SU-DHL-6 (cell line): ENCODE data around the gene PTPN13.

Source experiments
- H2AFZ ChIP-seq: fragments of 200-600 bp; sonication (generic); 2 replicates; pipeline ENCODE4 v1.6.1; 2014; ENCODE audit warnings: low read depth, mild to moderate bottlenecking, moderate library complexity, mixed read lengths, antibody characterized with exemption, low read length; ENCODE audit not compliant: severe bottlenecking
- H3F3A ChIP-seq: fragments of 200-600 bp; shearing (Covaris generic); 2 replicates; pipeline ENCODE4 v1.6.0; 2016; ENCODE audit warnings: antibody characterized with exemption, mild to moderate bottlenecking; ENCODE audit not compliant: insufficient read depth
- H3K27ac ChIP-seq: fragments of 200-600 bp; sonication (generic); 2 replicates; pipeline ENCODE4 v1.5.1; 2016; ENCODE audit warnings: low read depth, mild to moderate bottlenecking, low read length, moderate library complexity, mixed read lengths
- H3K27me3 ChIP-seq: fragments of 200-600 bp; sonication (generic), shearing (Covaris generic); 2 replicates; pipeline ENCODE4 v1.6.0; 2014; ENCODE audit warnings: mild to moderate bottlenecking, low read length
- H3K36me3 ChIP-seq: fragments of 200-600 bp; sonication (generic); 2 replicates; pipeline ENCODE4 v1.6.1; 2014; ENCODE audit warnings: mild to moderate bottlenecking, low read length, mixed read lengths
- H3K4me2 ChIP-seq: fragments of 300-600, 200-600 bp; shearing (Covaris generic), sonication (generic); 2 replicates; pipeline ENCODE4 v1.6.0; 2014; ENCODE audit warnings: low read length, low read depth, mild to moderate bottlenecking; ENCODE audit not compliant: poor library complexity, severe bottlenecking
- H3K4me3 ChIP-seq: fragments of 200-600 bp; sonication (generic); 2 replicates; pipeline ENCODE4 v1.5.1; 2014; ENCODE audit warnings: antibody characterized with exemption, low read length, mild to moderate bottlenecking, mixed read lengths; ENCODE audit not compliant: insufficient read depth, poor library complexity, severe bottlenecking
- H3K79me2 ChIP-seq: fragments of 200-600 bp; sonication (generic); 2 replicates; pipeline ENCODE4 v1.6.1; 2014; ENCODE audit warnings: mild to moderate bottlenecking, low read length, moderate library complexity; ENCODE audit not compliant: insufficient read depth
- H3K9ac ChIP-seq: fragments of 200-600 bp; sonication (generic); 2 replicates; pipeline ENCODE4 v1.7.0; 2014; ENCODE audit warnings: mild to moderate bottlenecking, low read length
- H3K9me2 ChIP-seq: fragments of 200-600 bp; sonication (generic); replicated peaks from 2 replicates; pipeline ENCODE4 v1.6.1; 2014; ENCODE audit warnings: low read length; ENCODE audit not compliant: insufficient read depth
- H3K9me3 ChIP-seq: fragments of 200-600 bp; sonication (generic); 2 replicates; pipeline ENCODE4 v1.6.1; 2014; ENCODE audit warnings: low read length, mixed read lengths; ENCODE audit not compliant: insufficient read depth
- H4K20me1 ChIP-seq: fragments of 200-600 bp; sonication (generic); 2 replicates; pipeline ENCODE4 v1.6.1; 2014; ENCODE audit warnings: low read depth, mild to moderate bottlenecking, antibody characterized with exemption, low read length, moderate library complexity, mixed read lengths
- EZH2phosphoT487 ChIP-seq: fragments of 200-600 bp; sonication (generic), shearing (Covaris generic); conservative IDR thresholded peaks from 2 replicates; pipeline ENCODE4 v1.6.1; 2018; ENCODE audit warnings: mild to moderate bottlenecking, antibody characterized with exemption, low read length, moderate library complexity, mixed read lengths
- TF ChIP-seq, protein P1 (sequence below): fragments of 200-600 bp; sonication (generic); IDR thresholded peaks from one replicate; pipeline ENCODE4 v1.5.1; 2017; ENCODE audit warnings: antibody characterized with exemption, mild to moderate bottlenecking, low read length, moderate library complexity; ENCODE audit not compliant: insufficient read depth, poor library complexity, severe bottlenecking

PTPN13 gene

GRCh38 chr4:86810847-86811246 is 216.7 kb downstream of the PTPN13 start:
- Histone ChIP-seq H3K79me2 (no peaks in the 10 kb centered on the region), H3K9ac (no peak overlapping the region), H3K36me3 (no peaks in the 10 kb centered on the region), H4K20me1 (no peaks in the 10 kb centered on the region), H3F3A (no peaks in the 10 kb centered on the region), H2AFZ (no peak overlapping the region), H3K9me2 (no peaks in the 10 kb centered on the region), H3K4me2 (no peak overlapping the region), H3K4me3 (no peak overlapping the region), H3K27me3 (no peaks in the 10 kb centered on the region), H3K27ac (no peak overlapping the region), H3K9me3 (no peaks in the 10 kb centered on the region)
- TF ChIP-seq, protein P1, sequence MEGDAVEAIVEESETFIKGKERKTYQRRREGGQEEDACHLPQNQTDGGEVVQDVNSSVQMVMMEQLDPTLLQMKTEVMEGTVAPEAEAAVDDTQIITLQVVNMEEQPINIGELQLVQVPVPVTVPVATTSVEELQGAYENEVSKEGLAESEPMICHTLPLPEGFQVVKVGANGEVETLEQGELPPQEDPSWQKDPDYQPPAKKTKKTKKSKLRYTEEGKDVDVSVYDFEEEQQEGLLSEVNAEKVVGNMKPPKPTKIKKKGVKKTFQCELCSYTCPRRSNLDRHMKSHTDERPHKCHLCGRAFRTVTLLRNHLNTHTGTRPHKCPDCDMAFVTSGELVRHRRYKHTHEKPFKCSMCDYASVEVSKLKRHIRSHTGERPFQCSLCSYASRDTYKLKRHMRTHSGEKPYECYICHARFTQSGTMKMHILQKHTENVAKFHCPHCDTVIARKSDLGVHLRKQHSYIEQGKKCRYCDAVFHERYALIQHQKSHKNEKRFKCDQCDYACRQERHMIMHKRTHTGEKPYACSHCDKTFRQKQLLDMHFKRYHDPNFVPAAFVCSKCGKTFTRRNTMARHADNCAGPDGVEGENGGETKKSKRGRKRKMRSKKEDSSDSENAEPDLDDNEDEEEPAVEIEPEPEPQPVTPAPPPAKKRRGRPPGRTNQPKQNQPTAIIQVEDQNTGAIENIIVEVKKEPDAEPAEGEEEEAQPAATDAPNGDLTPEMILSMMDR: no peak
- no peak for TF ChIP-seq EZH2phosphoT487

DNA sequence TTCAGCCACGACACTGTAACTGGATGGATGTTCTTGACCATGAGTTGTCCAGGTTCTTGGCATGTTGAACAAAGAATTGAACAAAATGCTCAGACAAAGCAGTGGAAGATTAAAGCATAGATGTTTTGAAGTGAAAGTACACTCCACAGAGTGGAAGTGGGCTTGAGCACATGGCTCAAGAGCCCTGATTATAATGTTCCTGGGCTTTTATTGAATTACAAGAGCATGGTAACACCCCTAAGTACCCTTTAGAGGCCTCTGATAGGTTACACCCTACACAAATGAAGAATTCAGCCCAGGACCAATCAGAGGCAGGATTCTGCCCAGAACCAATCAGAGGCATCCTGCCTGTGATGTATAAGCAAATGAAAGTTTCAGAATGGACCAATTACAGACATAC is 221.5 kb downstream of the PTPN13 start:
- no peaks in the 10 kb centered on the region for H3K36me3 ChIP-seq
- no peaks in the 10 kb centered on the region for H3F3A ChIP-seq

GRCh38 chr4:86816501-86817273 is 222.6 kb downstream of the PTPN13 start:
- no peaks in the 10 kb centered on the region for H4K20me1 ChIP-seq
- no peak overlapping the region for H3K27ac ChIP-seq
- no peaks in the 10 kb centered on the region for H3K27me3 ChIP-seq
- no peak overlapping the region for H3K4me2 ChIP-seq
- no peak overlapping the region for H3K4me3 ChIP-seq
- H3K79me2 ChIP-seq: no peaks in the 10 kb centered on the region
- H3K9me3 ChIP-seq: no peaks in the 10 kb centered on the region
- H3K9ac ChIP-seq: no peak overlapping the region
- H3K9me2 ChIP-seq: no peaks in the 10 kb centered on the region
- TF ChIP-seq, protein P1: no peak
- TF ChIP-seq EZH2phosphoT487: no peak
- H2AFZ ChIP-seq: no peak overlapping the region
- no peaks in the 10 kb centered on the region for H3K36me3 ChIP-seq
- no peaks in the 10 kb centered on the region for H3F3A ChIP-seq

More for the DNA sequence above, 221.5 kb downstream of the PTPN13 start:
- H3K79me2 ChIP-seq: no peaks in the 10 kb centered on the region
- no peaks in the 10 kb centered on the region for H4K20me1 ChIP-seq
- H3K27me3 ChIP-seq: no peaks in the 10 kb centered on the region
- no peak overlapping the region for H3K4me3 ChIP-seq
- no peak overlapping the region for H3K27ac ChIP-seq
- no peaks in the 10 kb centered on the region for H3K9me3 ChIP-seq
- TF ChIP-seq EZH2phosphoT487: no peak
- TF ChIP-seq, protein P1: no peak
- H3K9me2 ChIP-seq: no peaks in the 10 kb centered on the region
- no peak overlapping the region for H3K4me2 ChIP-seq
- no peak overlapping the region for H2AFZ ChIP-seq
- H3K9ac ChIP-seq: no peak overlapping the region
